HFFc6 (cell line): ENCODE measurements around the gene AK9. TPM values are rescaled to one million over a fixed set of nuclear protein-coding genes. Genes with fewer than 3 reads are reported as not detected.
A peak's percentile ranks its signal among the peaks of the same experiment; 100 is the strongest.

Experiments
- DNase-seq: peaks from one replicate; pipeline ENCODE4 v3.0.0-alpha.2; 2018
- H3K27ac Mint-ChIP-seq: 2 replicates; pipeline ENCODE4 v1.8.0; 2020; ENCODE audit warnings: mild to moderate bottlenecking, mixed read lengths
- H3K27me3 Mint-ChIP-seq: 2 replicates; pipeline ENCODE4 v1.8.0; 2021; ENCODE audit warnings: mild to moderate bottlenecking, moderate library complexity, mixed read lengths; ENCODE audit not compliant: insufficient read depth
- H3K36me3 Mint-ChIP-seq: 2 replicates; pipeline ENCODE4 v1.8.0; 2021; ENCODE audit warnings: low read depth, mixed read lengths
- H3K4me1 Mint-ChIP-seq: 2 replicates; pipeline ENCODE4 v1.8.0; 2020; ENCODE audit warnings: low read depth, mixed read lengths
- H3K4me3 Mint-ChIP-seq: 2 replicates; pipeline ENCODE4 v1.8.0; 2020; ENCODE audit warnings: mild to moderate bottlenecking, moderate library complexity, mixed read lengths
- H3K9me3 Mint-ChIP-seq: 2 replicates; pipeline ENCODE4 v1.8.0; 2020; ENCODE audit warnings: mild to moderate bottlenecking, mixed read lengths
- long read RNA-seq: library from polyadenylated mRNA; unstranded; transcript quantifications from one replicate; pipeline ENCODE4 v2.0.0, GENCODE V29; 2019
- total RNA-seq, 6 experiments: library from RNA; stranded (reverse); fragmentation: NEBNext Ultra II Directional; extraction: Animal tissue kit (Norgen Biotek cat#: 25700); gene quantifications; 2 replicates in 1 of 6; 3 replicates in 5 of 6; pipeline ENCODE4 v1.2.3, GENCODE V29; 2021
- TF ChIP-seq, protein P1 (sequence below): fragments of 200-600 bp; sonication (generic); IDR thresholded peaks from 2 replicates; pipeline ENCODE4 v1.5.0; 2021; ENCODE audit warnings: antibody characterized with exemption, mild to moderate bottlenecking

AK9 gene
- 1 to 10 TPM; 1.2 to 2.0 (median 1.5) TPM for total RNA-seq
- long read RNA-seq, partial matches to known transcripts, result 0 of 1 reads
- long read RNA-seq, other reads (novel, unspliced or antisense), result 0 of 1 reads

DNA sequence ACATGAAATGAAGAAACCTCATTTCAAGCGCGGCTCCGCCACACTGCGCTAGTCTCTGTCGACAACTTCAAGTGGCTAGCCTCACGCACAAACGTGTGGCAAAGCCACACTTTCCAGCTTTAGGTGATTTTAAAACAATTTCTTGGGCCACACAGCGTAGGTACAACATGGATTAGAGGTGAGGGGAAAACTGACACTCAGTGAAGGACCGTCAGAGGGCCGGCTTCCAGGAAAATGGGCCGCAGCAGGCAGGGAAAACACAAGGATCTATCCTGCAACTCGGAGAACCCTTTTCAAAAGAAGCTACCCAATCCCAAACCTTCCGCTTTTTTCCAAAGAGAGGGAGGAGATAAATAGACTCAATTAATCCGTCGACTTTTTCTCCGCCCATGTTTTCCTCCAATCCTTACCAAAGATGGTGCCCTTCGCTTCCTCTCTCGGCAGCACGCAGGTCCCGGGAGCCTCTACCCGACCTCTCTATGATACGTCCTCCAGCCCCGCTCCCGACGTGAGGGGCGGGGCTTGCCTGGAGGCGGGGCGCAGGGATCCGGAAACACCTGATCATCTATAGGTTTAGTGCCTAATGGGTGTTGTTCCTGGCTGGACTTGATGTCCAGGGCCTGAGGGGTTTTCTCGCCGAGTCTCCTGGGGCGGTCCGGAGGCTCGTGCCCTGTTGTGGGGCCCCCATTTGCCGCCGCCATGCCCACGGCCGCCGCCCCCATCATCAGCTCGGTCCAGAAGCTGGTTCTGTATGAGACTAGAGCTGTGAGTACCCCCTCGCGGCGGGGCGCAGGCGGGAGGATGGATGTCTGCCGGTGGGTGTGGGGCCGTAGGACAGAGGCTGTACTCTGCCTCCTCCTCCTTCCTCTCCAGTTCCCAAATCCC lies at the start of gene AK9, which contains the start of gene FIG4:
TSS of gene AK9 (minus strand) at position 466 of the 885 bp plus-strand sequence. CDS start 15,457 bp downstream, outside the sequence.
TSS of gene FIG4 (plus strand) at position 560 of the 885 bp plus-strand sequence. CDS start at position 700, 140 bp downstream.
- Mint-ChIP-seq H3K36me3 (peaks cover 5% of the 10 kb centered on the region), H3K27me3 (no peaks in the 10 kb centered on the region), H3K4me3 (peak within 1 kb of the TSS; percentile 93), H3K4me1 (peaks cover 33% of the 10 kb centered on the region), H3K27ac (peak within 1 kb of the TSS; percentile 86), H3K9me3 (no peaks in the 10 kb centered on the region)
- TF ChIP-seq, protein P1, sequence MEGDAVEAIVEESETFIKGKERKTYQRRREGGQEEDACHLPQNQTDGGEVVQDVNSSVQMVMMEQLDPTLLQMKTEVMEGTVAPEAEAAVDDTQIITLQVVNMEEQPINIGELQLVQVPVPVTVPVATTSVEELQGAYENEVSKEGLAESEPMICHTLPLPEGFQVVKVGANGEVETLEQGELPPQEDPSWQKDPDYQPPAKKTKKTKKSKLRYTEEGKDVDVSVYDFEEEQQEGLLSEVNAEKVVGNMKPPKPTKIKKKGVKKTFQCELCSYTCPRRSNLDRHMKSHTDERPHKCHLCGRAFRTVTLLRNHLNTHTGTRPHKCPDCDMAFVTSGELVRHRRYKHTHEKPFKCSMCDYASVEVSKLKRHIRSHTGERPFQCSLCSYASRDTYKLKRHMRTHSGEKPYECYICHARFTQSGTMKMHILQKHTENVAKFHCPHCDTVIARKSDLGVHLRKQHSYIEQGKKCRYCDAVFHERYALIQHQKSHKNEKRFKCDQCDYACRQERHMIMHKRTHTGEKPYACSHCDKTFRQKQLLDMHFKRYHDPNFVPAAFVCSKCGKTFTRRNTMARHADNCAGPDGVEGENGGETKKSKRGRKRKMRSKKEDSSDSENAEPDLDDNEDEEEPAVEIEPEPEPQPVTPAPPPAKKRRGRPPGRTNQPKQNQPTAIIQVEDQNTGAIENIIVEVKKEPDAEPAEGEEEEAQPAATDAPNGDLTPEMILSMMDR, result no peak
- DNase-seq, result peak; percentile 89

GRCh38 chr6:109740787-109741186 lies 49.8 kb upstream of the AK9 start:
- no peak for DNase-seq
- H3K4me1 Mint-ChIP-seq, result peaks cover 53% of the 10 kb centered on the region
- no peak overlapping the region for H3K4me3 Mint-ChIP-seq
- H3K9me3 Mint-ChIP-seq, result no peaks in the 10 kb centered on the region
- H3K36me3 Mint-ChIP-seq, result peaks cover 23% of the 10 kb centered on the region
- TF ChIP-seq, protein P1, result no peak
- no peaks in the 10 kb centered on the region for H3K27me3 Mint-ChIP-seq
- H3K27ac Mint-ChIP-seq, result no peak overlapping the region

DNA sequence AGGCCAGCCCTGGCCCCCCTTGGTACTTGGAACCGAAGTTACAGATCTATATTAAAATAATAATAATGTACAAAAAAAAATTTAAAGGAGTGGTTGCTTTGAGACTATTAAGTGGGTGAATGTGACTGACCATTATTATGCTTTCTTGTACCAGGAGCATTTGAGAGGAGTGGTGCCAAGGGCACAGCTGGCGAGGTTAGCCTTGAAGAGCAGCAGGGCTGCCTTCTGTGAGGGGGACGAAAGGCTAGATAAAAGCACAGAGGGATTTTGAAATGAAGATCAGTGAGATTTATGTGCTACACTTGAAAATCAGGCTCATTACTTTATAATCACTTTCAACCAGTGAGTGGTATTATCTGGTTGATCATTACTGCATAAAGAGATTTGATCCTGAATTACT lies 48.7 kb upstream of the AK9 start:
- Mint-ChIP-seq H3K4me3 (no peak overlapping the region), H3K9me3 (no peaks in the 10 kb centered on the region), H3K4me1 (peaks cover 62% of the 10 kb centered on the region), H3K27me3 (no peaks in the 10 kb centered on the region), H3K36me3 (peaks cover 33% of the 10 kb centered on the region), H3K27ac (no peak overlapping the region)
- DNase-seq, result no peak
- TF ChIP-seq, protein P1, result no peak

GRCh38 chr6:109738667-109739066 lies 47.7 kb upstream of the AK9 start:
- Mint-ChIP-seq H3K9me3 (no peaks in the 10 kb centered on the region), H3K4me3 (no peak overlapping the region), H3K27ac (peak overlapping the region; percentile 43), H3K27me3 (no peaks in the 10 kb centered on the region), H3K4me1 (peaks cover 52% of the 10 kb centered on the region), H3K36me3 (peaks cover 33% of the 10 kb centered on the region)
- no peak for DNase-seq
- TF ChIP-seq, protein P1, result no peak

- TF ChIP-seq, protein P1, result no peak
- Mint-ChIP-seq H3K4me3 (no peak overlapping the region), H3K27ac (peak overlapping the region; percentile 43), H3K4me1 (peaks cover 48% of the 10 kb centered on the region), H3K27me3 (no peaks in the 10 kb centered on the region), H3K36me3 (peaks cover 33% of the 10 kb centered on the region), H3K9me3 (no peaks in the 10 kb centered on the region)
- no peak for DNase-seq
Measured at GRCh38 chr6:109738255-109738654, 47.3 kb upstream of the AK9 start.
